Upper lobe of right lung (tissue), 1 donor: ENCODE results near the gene CX3CL1. TPM values are rescaled to one million over a fixed set of nuclear protein-coding genes. Genes with fewer than 3 reads are reported as not detected.

Experiments used
- ATAC-seq: fragments of 200-7000 bp; cut with Tn5 transposase; one replicate; pipeline ENCODE4 v1.9.1; 2020; ENCODE audit warnings: mild to moderate bottlenecking, moderate library complexity
- DNase-seq: peaks from one replicate; pipeline ENCODE4 v3.0.0-alpha.2; 2020
- H3K27ac ChIP-seq: fragments of 200-600 bp; one replicate; pipeline ENCODE4 v1.8.0; 2022
- H3K27me3 ChIP-seq: fragments of 200-600 bp; one replicate; pipeline ENCODE4 v1.8.0; 2022; ENCODE audit warnings: mild to moderate bottlenecking
- H3K36me3 ChIP-seq: fragments of 200-600 bp; one replicate; pipeline ENCODE4 v1.8.0; 2022
- H3K4me1 ChIP-seq: fragments of 200-600 bp; one replicate; pipeline ENCODE4 v1.8.0; 2022
- H3K4me3 ChIP-seq: fragments of 200-600 bp; one replicate; pipeline ENCODE4 v1.8.0; 2022; ENCODE audit warnings: mild to moderate bottlenecking
- H3K9me3 ChIP-seq: fragments of 200-600 bp; one replicate; pipeline ENCODE4 v1.8.0; 2022
- CTCF ChIP-seq: fragments of 200-600 bp; IDR thresholded peaks from one replicate; pipeline ENCODE4 v1.8.0; 2022; ENCODE audit warnings: antibody characterized with exemption
- intact Hi-C: fragments of 100-400 bp; cut with DNase I; formaldehyde crosslinking; loops from one replicate; pipeline ENCODE4 v1.11.0; 2022
- total RNA-seq: library from RNA; stranded (reverse); fragmentation: NEBNext Ultra II Directional; extraction: Animal tissue kit (Norgen Biotek cat#: 25700); gene quantifications from one replicate; pipeline ENCODE4 v1.2.1, GENCODE V29; 2021
- donor health status: DM: no; HTN: yes; CAD: no; lungs with severe emphysema.

CX3CL1 gene
- total RNA-seq, 1 donor from 2014 or later, result 47.5 TPM

- ATAC-seq, result no peak
- DNase-seq, result no peak
- TF ChIP-seq CTCF, result no peak
- H3K4me1 ChIP-seq, result peaks cover 24% of the 10 kb centered on the region
- no peaks in the 10 kb centered on the region for H3K9me3 ChIP-seq
- no peak overlapping the region for H3K27ac ChIP-seq
- intact Hi-C loops, result no loop called here
- H3K36me3 ChIP-seq, result no peaks in the 10 kb centered on the region
- H3K4me3 ChIP-seq, result no peak overlapping the region
- H3K27me3 ChIP-seq, result no peaks in the 10 kb centered on the region
Observed at GRCh38 chr16:57382535-57383275, 10.4 kb downstream of the CX3CL1 start.

GRCh38 chr16:57383276-57384247 is 11.3 kb downstream of the CX3CL1 start:
- peaks cover 30% of the 10 kb centered on the region for H3K4me1 ChIP-seq
- ATAC-seq, result no peak
- TF ChIP-seq CTCF, result no peak
- intact Hi-C loops, result no loop called here
- no peaks in the 10 kb centered on the region for H3K9me3 ChIP-seq
- H3K27ac ChIP-seq, result no peak overlapping the region
- no peak for DNase-seq
- H3K27me3 ChIP-seq, result no peaks in the 10 kb centered on the region
- H3K4me3 ChIP-seq, result no peak overlapping the region
- H3K36me3 ChIP-seq, result no peaks in the 10 kb centered on the region

- intact Hi-C loops, result no loop called here
- DNase-seq (no peak), ATAC-seq (peak; percentile 48)
- H3K9me3 ChIP-seq, result no peaks in the 10 kb centered on the region
- no peak for TF ChIP-seq CTCF
- H3K4me3 ChIP-seq, result no peak overlapping the region
- peaks cover 30% of the 10 kb centered on the region for H3K4me1 ChIP-seq
- no peaks in the 10 kb centered on the region for H3K27me3 ChIP-seq
- no peaks in the 10 kb centered on the region for H3K36me3 ChIP-seq
- H3K27ac ChIP-seq, result no peak overlapping the region
Observed at GRCh38 chr16:57384248-57385070, 12.2 kb downstream of the CX3CL1 start.

- ATAC-seq (no peak), DNase-seq (no peak)
- no peak overlapping the region for H3K27ac ChIP-seq
- H3K36me3 ChIP-seq, result no peaks in the 10 kb centered on the region
- peaks cover 30% of the 10 kb centered on the region for H3K4me1 ChIP-seq
- intact Hi-C loops, result no loop called here
- H3K9me3 ChIP-seq, result no peaks in the 10 kb centered on the region
- no peak for TF ChIP-seq CTCF
- no peak overlapping the region for H3K4me3 ChIP-seq
- H3K27me3 ChIP-seq, result no peaks in the 10 kb centered on the region
Observed at GRCh38 chr16:57385083-57385482, 12.8 kb downstream of the CX3CL1 start.

GRCh38 chr16:57386381-57386951 is 14.2 kb downstream of the CX3CL1 start:
- no peaks in the 10 kb centered on the region for H3K36me3 ChIP-seq
- H3K27me3 ChIP-seq, result no peaks in the 10 kb centered on the region
- H3K4me3 ChIP-seq, result no peak overlapping the region
- DNase-seq (no peak), ATAC-seq (no peak)
- peaks cover 30% of the 10 kb centered on the region for H3K4me1 ChIP-seq
- TF ChIP-seq CTCF, result no peak
- intact Hi-C loops, result no loop called here
- no peaks in the 10 kb centered on the region for H3K9me3 ChIP-seq
- no peak overlapping the region for H3K27ac ChIP-seq
